Measurements from ENCODE around the gene FBXL13. TPM values are rescaled to one million over a fixed set of nuclear protein-coding genes. Genes with fewer than 3 reads are reported as not detected.
A peak's percentile ranks its signal among the peaks of the same experiment; 100 is the strongest.
"Not testable (repeated sequence)": the region's sequence is repeated elsewhere in the genome, so short reads cannot be mapped to it uniquely, and the experiment has no call there.

The FBXL13 gene
- total and polyA plus RNA-seq, 8 donors, result 0.42 to 2.4 (median 1.4) TPM

DNA sequence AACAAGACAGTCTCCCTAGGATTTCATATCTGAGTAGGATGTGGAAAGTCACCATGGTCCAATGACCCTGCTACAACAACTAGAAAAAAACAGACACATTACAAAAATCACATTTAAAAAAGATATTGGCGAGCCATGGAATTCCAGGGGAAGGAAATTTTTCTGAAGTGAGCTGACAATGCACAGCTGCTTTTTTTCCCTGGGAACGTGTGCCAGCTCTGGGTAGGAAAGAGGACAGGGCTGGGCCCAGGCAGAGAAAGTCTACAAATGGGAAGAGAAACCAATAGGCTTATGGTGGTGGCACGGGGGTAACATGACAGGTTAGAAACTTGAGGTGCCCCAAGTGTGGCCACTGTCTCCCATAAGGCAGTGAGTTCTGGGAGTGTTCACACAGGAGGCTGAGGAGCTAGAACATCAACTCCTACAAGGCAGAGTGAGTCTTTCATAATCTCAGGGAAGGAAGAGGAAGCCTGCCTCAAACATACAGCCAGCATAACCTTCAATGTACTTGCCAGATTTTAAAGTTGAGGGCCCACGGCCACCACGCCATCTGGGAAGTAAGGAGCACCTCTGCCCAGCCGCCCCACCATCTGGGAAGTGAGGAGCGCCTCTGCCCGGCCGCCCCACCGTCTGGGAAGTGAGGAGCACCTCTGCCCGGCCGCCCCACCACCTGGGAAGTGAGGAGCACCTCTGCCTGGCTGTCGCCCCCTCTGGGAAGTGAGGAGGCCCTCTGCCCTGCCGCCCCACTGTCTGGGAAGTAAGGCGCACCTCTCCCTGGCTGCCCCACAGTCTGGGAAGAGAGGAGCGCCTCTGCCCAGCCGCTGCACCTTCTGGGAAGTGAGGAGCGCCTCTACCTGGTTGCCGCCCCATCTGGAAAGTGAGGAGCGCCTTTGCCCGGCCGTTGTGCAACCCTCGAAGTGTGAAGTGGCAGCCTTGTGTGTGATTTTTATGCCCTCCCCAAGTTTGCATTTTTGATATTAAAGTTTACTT lies 5.9 kb downstream of the FBXL13 start:
- H3K27me3 ChIP-seq, result no peaks in the 10 kb centered on the region
- no peaks in the 10 kb centered on the region for H3K9me3 ChIP-seq
- ATAC-seq (peak; percentile 88 to 94 (median 92)), FAIRE-seq (no peak), DNase-seq (peak; percentile 55 to 85 (median 80))
- WGBS, 2 donors, result 87% methylated on average over 23 of the region's 23 CpGs
- peaks cover 3 to 13% (median 9%) of the 10 kb centered on the region in 3 donors for H3K4me1 ChIP-seq
- peak overlapping the region; percentile 54 to 86 (median 76) for H3K27ac ChIP-seq
- H3K4me3 ChIP-seq, result no peak overlapping the region
- intact Hi-C loops (cut with DNase I), result no loop called here
- H3K36me3 ChIP-seq, result no peaks in the 10 kb centered on the region
- TF ChIP-seq, protein P1, sequence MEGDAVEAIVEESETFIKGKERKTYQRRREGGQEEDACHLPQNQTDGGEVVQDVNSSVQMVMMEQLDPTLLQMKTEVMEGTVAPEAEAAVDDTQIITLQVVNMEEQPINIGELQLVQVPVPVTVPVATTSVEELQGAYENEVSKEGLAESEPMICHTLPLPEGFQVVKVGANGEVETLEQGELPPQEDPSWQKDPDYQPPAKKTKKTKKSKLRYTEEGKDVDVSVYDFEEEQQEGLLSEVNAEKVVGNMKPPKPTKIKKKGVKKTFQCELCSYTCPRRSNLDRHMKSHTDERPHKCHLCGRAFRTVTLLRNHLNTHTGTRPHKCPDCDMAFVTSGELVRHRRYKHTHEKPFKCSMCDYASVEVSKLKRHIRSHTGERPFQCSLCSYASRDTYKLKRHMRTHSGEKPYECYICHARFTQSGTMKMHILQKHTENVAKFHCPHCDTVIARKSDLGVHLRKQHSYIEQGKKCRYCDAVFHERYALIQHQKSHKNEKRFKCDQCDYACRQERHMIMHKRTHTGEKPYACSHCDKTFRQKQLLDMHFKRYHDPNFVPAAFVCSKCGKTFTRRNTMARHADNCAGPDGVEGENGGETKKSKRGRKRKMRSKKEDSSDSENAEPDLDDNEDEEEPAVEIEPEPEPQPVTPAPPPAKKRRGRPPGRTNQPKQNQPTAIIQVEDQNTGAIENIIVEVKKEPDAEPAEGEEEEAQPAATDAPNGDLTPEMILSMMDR (IDR thresholded peaks at IDR 0.05), result no peak

DNA sequence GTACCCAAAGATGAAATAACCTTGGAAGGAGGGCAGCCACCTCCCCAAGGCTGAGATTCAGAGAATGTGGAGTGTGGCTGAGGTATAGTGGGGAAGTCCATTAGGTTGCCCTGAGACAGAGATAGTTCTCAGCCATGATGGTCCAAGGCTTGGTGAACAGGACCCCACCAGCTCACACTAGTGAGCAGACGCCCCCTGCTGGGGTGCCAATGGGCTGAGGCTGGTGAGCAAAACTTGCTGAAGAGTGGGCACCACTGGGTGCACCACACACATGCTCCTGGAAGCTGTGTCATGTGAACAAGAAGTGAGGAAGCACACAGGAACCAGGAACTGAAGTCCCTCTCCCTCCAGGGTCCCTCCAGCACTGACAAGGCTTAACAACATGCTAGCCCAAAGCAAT lies 8.9 kb downstream of the FBXL13 start:
- TF ChIP-seq, protein P1 (IDR thresholded peaks at IDR 0.05), result no peak
- Histone ChIP-seq H3K4me1 (peaks cover 0 to 8% (median 3%) of the 10 kb centered on the region in 3 donors), H3K9me3 (no peaks in the 10 kb centered on the region), H3K36me3 (no peaks in the 10 kb centered on the region), H3K27ac (no peak overlapping the region), H3K4me3 (no peak overlapping the region), H3K27me3 (no peaks in the 10 kb centered on the region)
- ATAC-seq (peak in 1 of 4 donors; percentile 21), DNase-seq (no peak), FAIRE-seq (no peak)
- 23 to 26% methylated on average over 1 of the region's 1 CpG for WGBS, 2 donors
- intact Hi-C loops (cut with DNase I), result no loop called here

DNA sequence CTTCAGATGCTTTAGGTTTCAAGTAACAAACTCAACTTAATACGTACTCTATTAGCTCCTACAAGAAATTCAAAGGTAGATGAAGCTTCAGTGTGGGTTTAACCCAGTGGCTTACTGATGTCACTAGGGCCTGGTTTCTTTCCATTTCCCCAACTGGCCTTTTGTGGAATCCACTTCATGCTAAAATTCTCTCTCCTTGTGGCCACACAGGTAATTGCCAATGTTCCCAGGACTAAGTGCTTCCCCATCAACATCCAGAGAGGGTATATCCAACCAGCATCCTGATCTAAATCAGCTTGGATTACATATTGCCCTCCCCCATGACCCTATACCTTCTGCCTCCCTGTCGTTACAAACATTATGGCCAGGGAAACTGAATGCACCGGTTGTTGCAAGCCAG lies 10.7 kb downstream of the FBXL13 start:
- WGBS, 2 donors, result 83 to 88% methylated on average over 3 of the region's 3 CpGs
- Histone ChIP-seq H3K27ac (no peak overlapping the region), H3K36me3 (no peaks in the 10 kb centered on the region), H3K4me3 (no peak overlapping the region), H3K27me3 (no peaks in the 10 kb centered on the region), H3K9me3 (no peaks in the 10 kb centered on the region), H3K4me1 (peaks cover 0 to 12% (median 3%) of the 10 kb centered on the region in 3 donors)
- DNase-seq (no peak), ATAC-seq (no peak), FAIRE-seq (no peak)
- TF ChIP-seq, protein P1 (IDR thresholded peaks at IDR 0.05), result no peak
- intact Hi-C loops (cut with DNase I), result no loop called here

DNA sequence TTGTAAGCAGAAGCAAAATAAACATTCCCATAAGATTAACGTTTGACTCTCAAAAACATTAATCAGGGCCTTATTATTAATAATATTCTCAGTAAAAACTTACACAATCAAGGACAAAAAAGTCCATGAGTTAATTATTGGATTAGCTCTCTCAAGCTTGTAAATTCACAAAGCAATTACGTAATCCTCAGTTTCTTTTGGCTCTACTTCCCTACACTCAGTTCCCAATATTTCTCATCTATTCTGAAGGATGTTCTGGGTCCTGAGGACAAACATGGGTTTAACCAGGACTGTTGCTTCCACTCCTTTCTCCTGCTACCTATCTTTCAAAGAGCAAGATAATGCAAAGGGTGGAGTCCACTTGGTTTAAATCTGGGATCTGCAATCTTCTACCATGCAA lies 15.1 kb downstream of the FBXL13 start:
- intact Hi-C loops (cut with DNase I), result no loop called here
- Histone ChIP-seq H3K4me1 (peaks cover 0 to 3% (median 0%) of the 10 kb centered on the region in 3 donors), H3K4me3 (no peak overlapping the region), H3K9me3 (no peaks in the 10 kb centered on the region), H3K27ac (peak overlapping the region in 1 of 4 donors; percentile 31), H3K36me3 (no peaks in the 10 kb centered on the region), H3K27me3 (no peaks in the 10 kb centered on the region)
- DNase-seq (no peak), FAIRE-seq (no peak), ATAC-seq (peak in 1 of 4 donors; percentile 61)
- WGBS, 2 donors, result 21 to 27% methylated on average over 2 of the region's 2 CpGs
- TF ChIP-seq, protein P1 (IDR thresholded peaks at IDR 0.05), result no peak

DNA sequence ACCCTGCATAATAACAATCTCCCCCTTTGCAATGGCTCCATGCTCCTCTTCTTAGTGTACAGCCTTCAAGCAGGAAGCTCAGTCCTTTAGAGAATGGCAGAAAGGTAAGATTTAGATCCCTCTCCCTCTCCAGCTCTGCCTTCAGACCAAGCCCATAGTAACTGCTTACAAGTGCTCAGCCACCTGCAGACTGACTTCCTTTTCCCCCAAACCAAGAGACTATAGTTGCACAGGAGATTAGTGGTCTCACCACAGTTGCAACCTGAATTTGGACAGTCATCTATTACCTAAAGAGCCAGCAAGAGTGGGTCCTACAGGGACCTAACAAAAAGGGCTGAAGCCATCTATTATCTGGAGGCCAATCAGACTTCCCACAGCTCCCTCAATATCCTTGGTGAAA lies 16.5 kb downstream of the FBXL13 start:
- no peak for FAIRE-seq
- Histone ChIP-seq H3K4me3 (no peak overlapping the region), H3K4me1 (peaks cover 0 to 3% (median 0%) of the 10 kb centered on the region in 3 donors), H3K9me3 (no peaks in the 10 kb centered on the region), H3K27me3 (no peaks in the 10 kb centered on the region), H3K27ac (no peak overlapping the region), H3K36me3 (no peaks in the 10 kb centered on the region)
- intact Hi-C loops (cut with DNase I), result no loop called here
- no peak for ATAC-seq
- TF ChIP-seq, protein P1 (IDR thresholded peaks at IDR 0.05), result no peak
- no peak for DNase-seq

DNA sequence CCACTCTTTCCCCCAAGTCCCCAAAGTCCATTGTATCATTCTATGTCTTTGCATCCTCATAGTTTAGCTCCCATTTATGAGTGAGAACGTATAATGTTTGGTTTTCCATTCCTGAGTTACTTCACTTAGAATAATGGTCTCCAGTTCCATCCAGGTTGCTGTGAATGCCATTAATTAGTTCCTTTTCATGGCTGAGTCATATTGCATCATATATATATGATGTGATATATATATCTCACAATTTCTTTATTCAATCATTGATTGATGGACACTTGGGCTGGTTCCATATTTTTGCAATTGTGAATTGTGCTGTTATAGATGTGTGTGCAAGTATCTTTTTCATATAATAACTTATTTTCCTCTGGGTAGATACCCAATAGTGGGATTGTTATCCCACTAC lies 18.6 kb downstream of the FBXL13 start:
- H3K27ac ChIP-seq; DNase-seq; ATAC-seq; H3K9me3 ChIP-seq; H3K27me3 ChIP-seq; FAIRE-seq; H3K4me3 ChIP-seq; intact Hi-C loops (cut with DNase I); H3K36me3 ChIP-seq; H3K4me1 ChIP-seq: not testable (repeated sequence)
- 78 to 89% methylated on average over 1 of the region's 1 CpG for WGBS, 2 donors
